IMR-90 (cell line): Measurements from ENCODE around the gene FATE1. TPM values are rescaled to one million over a fixed set of nuclear protein-coding genes. Genes with fewer than 3 reads are reported as not detected.
A peak's percentile ranks its signal among the peaks of the same experiment; 100 is the strongest.

ENCODE experiments used
- ATAC-seq: fragments of 200-7000 bp; cut with Tn5 transposase; 2 replicates; pipeline ENCODE4 v1.9.1; 2020; ENCODE audit warnings: low read depth, mild to moderate bottlenecking, moderate library complexity
- BruUV-seq: library from RNA; stranded (reverse); fragments of 400-500 nt; replicated peaks from 2 replicates; lab custom pipeline; 2021; lab: Mats Ljungman, UMichigan
- CTCF ChIA-PET: fragments of 300-600 bp; formaldehyde crosslinking; extraction: SDS; loops from one replicate; lab custom pipeline; 2021; ENCODE audit warnings: antibody characterized with exemption; lab: Yijun Ruan, JAX
- POLR2A ChIA-PET: fragments of 300-600 bp; sonication (Branson Sonifier 250); formaldehyde crosslinking; loops from one replicate; lab custom pipeline; 2022; ENCODE audit warnings: antibody characterized with exemption; ENCODE audit not compliant: unreplicated experiment; lab: Charles Lee
- DNase-seq: peaks from one replicate; pipeline ENCODE4 v3.0.0; 2013
- H2AFZ ChIP-seq: replicated peaks from 2 replicates; pipeline ENCODE3; 2013; ENCODE audit warnings: low read length, mild to moderate bottlenecking; ENCODE audit not compliant: poor library complexity
- H2AK5ac ChIP-seq: 2 replicates; pipeline ENCODE4 v1.6.1; 2013; ENCODE audit warnings: low read depth, low read length, inconsistent platforms
- H2AK9ac ChIP-seq: replicated peaks from 2 replicates; pipeline ENCODE3; 2013; ENCODE audit warnings: mild to moderate bottlenecking, low read depth, low read length, moderate library complexity; ENCODE audit not compliant: poor library complexity
- H2BK120ac ChIP-seq: 2 replicates; pipeline ENCODE4 v1.6.1; 2013; ENCODE audit warnings: low read depth, low read length, inconsistent platforms
- H2BK15ac ChIP-seq: 3 replicates; pipeline ENCODE4 v1.6.1; 2013; ENCODE audit warnings: low read depth, low read length, inconsistent platforms
- H2BK20ac ChIP-seq: 2 replicates; pipeline ENCODE4 v1.6.1; 2013; ENCODE audit warnings: low read depth, mild to moderate bottlenecking, inconsistent platforms, low read length, moderate library complexity
- H2BK5ac ChIP-seq: 2 replicates; pipeline ENCODE4 v1.6.1; 2013; ENCODE audit warnings: mild to moderate bottlenecking, low read depth, low read length, inconsistent platforms; ENCODE audit not compliant: poor library complexity, severe bottlenecking
- H3K14ac ChIP-seq: replicated peaks from 2 replicates; pipeline ENCODE4 v1.6.1; 2013; ENCODE audit warnings: low read depth, low read length, inconsistent platforms
- H3K18ac ChIP-seq: 2 replicates; pipeline ENCODE4 v1.6.1; 2013; ENCODE audit warnings: low read depth, low read length, control low read depth
- H3K23ac ChIP-seq: 2 replicates; pipeline ENCODE4 v1.6.1; 2013; ENCODE audit warnings: low read depth, low read length, inconsistent platforms
- H3K27ac ChIP-seq: 2 replicates; pipeline ENCODE4 v1.5.1; 2013; ENCODE audit warnings: mild to moderate bottlenecking, control low read depth, low read length; ENCODE audit not compliant: insufficient read depth
- H3K27me3 ChIP-seq: 2 replicates; pipeline ENCODE4 v1.6.1; 2013; ENCODE audit warnings: low read length; ENCODE audit not compliant: control insufficient read depth, insufficient read depth
- H3K36me3 ChIP-seq: 2 replicates; pipeline ENCODE4 v1.6.1; 2013; ENCODE audit warnings: low read length, mixed read lengths; ENCODE audit not compliant: control insufficient read depth, insufficient read depth
- H3K4ac ChIP-seq: 2 replicates; pipeline ENCODE4 v1.6.1; 2013; ENCODE audit warnings: low read depth, low read length, inconsistent platforms
- H3K4me1 ChIP-seq: 2 replicates; pipeline ENCODE4 v1.6.1; 2013; ENCODE audit warnings: low read length, mixed read lengths; ENCODE audit not compliant: control insufficient read depth, insufficient read depth
- H3K4me2 ChIP-seq: 2 replicates; pipeline ENCODE4 v1.6.1; 2013; ENCODE audit warnings: low read depth, mild to moderate bottlenecking, control low read depth, low read length, moderate library complexity
- H3K4me3 ChIP-seq: 2 replicates; pipeline ENCODE4 v1.5.1; 2013; ENCODE audit warnings: low read depth, mild to moderate bottlenecking, control low read depth, low read length, moderate library complexity; ENCODE audit not compliant: insufficient read depth
- H3K56ac ChIP-seq: 2 replicates; pipeline ENCODE4 v1.6.1; 2013; ENCODE audit warnings: low read length, inconsistent platforms; ENCODE audit not compliant: insufficient read depth; ENCODE audit errors: extremely low read depth
- H3K79me1 ChIP-seq, 2 experiments: 2 replicates each; pipeline ENCODE4 v1.6.1; 2013; ENCODE audit warnings: low read length in 2 of 2, inconsistent platforms in 1 of 2, low read depth in 1 of 2
- H3K9ac ChIP-seq: 2 replicates; pipeline ENCODE4 v1.6.1; 2013; ENCODE audit warnings: low read depth, low read length, control low read depth
- H3K9me1 ChIP-seq: 2 replicates; pipeline ENCODE4 v1.6.1; 2013; ENCODE audit warnings: low read length, inconsistent platforms; ENCODE audit not compliant: insufficient read depth
- H3K9me3 ChIP-seq: 2 replicates; pipeline ENCODE4 v1.6.1; 2013; ENCODE audit warnings: low read length; ENCODE audit not compliant: control insufficient read depth, insufficient read depth
- H4K20me1 ChIP-seq: 2 replicates; pipeline ENCODE4 v1.6.1; 2013; ENCODE audit warnings: low read length, inconsistent platforms; ENCODE audit not compliant: insufficient read depth
- H4K5ac ChIP-seq: 2 replicates; pipeline ENCODE4 v1.6.1; 2013; ENCODE audit warnings: mild to moderate bottlenecking, low read depth, low read length, control low read depth
- H4K8ac ChIP-seq, 2 experiments: 2 replicates each; pipeline ENCODE4 v1.6.1; 2013; ENCODE audit warnings: low read depth in 2 of 2, low read length in 2 of 2, control low read depth in 1 of 2, inconsistent platforms in 1 of 2
- H4K91ac ChIP-seq: 2 replicates; pipeline ENCODE4 v1.6.1; 2013; ENCODE audit warnings: low read depth, low read length, inconsistent platforms; ENCODE audit not compliant: insufficient read depth
- CEBPB ChIP-seq: IDR thresholded peaks from 2 replicates; pipeline ENCODE4 v1.6.1; 2012; ENCODE audit warnings: low read depth, low read length, improper control_type of control experiment
- NFE2L2 ChIP-seq: fragments of 150-350 bp; IDR thresholded peaks from 2 replicates; pipeline ENCODE4 v1.6.1; 2016; ENCODE audit warnings: low read depth, mild to moderate bottlenecking, low read length
- RAD21 ChIP-seq: IDR thresholded peaks from 2 replicates; pipeline ENCODE4 v1.6.1; 2012; ENCODE audit warnings: low read length, improper control_type of control experiment
- SMC3 ChIP-seq: fragments of 150-350 bp; IDR thresholded peaks from 2 replicates; pipeline ENCODE4 v1.6.1; 2016; ENCODE audit warnings: low read depth, mild to moderate bottlenecking, antibody characterized with exemption, low read length, moderate library complexity
- WGBS, 2 experiments: methylation state at CpG; one replicate each; pipeline versions ENCODE4 v1.1.5 to v1.1.7; 2013; ENCODE audit warnings: missing lambda C conversion rate in 2 of 2; ENCODE audit not compliant: insufficient read length in 1 of 2; ENCODE audit errors: extremely low coverage in 2 of 2; 5-methylcytosine and 5-hydroxymethylcytosine counted together
- dilution Hi-C: fragments of 300-500 bp; cut with HindIII; formaldehyde crosslinking; loops from one replicate; pipeline ENCODE4 v1.14.3; 2018; ENCODE audit warnings: low sequenced_read_pairs; ENCODE audit not compliant: unreplicated experiment
- in situ Hi-C: fragments of 300-500 bp; cut with MboI; formaldehyde crosslinking; loops from 3 replicates; pipeline ENCODE4 v1.14.3; 2019; ENCODE audit warnings: low sequenced_read_pairs, inconsistent platforms, mixed read lengths
- intact Hi-C: fragments of 100-400 bp; cut with micrococcal nuclease; formaldehyde crosslinking; loops from 2 replicates; pipeline ENCODE4 v1.10.0; 2022
- polyA plus RNA-seq, 3 experiments: library from polyadenylated mRNA; depleted of rRNA; stranded (reverse); fragments of >200 nt; gene quantifications; 2 replicates each; pipeline ENCODE4 v1.2.3, GENCODE V29; 2012; ENCODE audit warnings: low replicate concordance in 1 of 3
- total RNA-seq: library from RNA; depleted of rRNA; stranded (reverse); fragments of >200 nt; gene quantifications from 2 replicates; pipeline ENCODE4 v1.2.3, GENCODE V29; 2012
- TF ChIP-seq, protein P1 (sequence below): fragments of 150-350 bp; IDR thresholded peaks from 2 replicates; pipeline ENCODE4 v1.6.1; 2016; ENCODE audit warnings: low read depth, mild to moderate bottlenecking, low read length, moderate library complexity, borderline replicate concordance
- TF ChIP-seq, protein P2 (sequence below): conservative IDR thresholded peaks from 2 replicates; pipeline ENCODE4 v1.5.1; 2012; ENCODE audit warnings: mild to moderate bottlenecking, low read depth, low read length, improper control_type of control experiment

Gene FATE1
- total and polyA plus RNA-seq, 2 of the 4 experiments (the other 2 are of a cell fraction) = not detected

DNA sequence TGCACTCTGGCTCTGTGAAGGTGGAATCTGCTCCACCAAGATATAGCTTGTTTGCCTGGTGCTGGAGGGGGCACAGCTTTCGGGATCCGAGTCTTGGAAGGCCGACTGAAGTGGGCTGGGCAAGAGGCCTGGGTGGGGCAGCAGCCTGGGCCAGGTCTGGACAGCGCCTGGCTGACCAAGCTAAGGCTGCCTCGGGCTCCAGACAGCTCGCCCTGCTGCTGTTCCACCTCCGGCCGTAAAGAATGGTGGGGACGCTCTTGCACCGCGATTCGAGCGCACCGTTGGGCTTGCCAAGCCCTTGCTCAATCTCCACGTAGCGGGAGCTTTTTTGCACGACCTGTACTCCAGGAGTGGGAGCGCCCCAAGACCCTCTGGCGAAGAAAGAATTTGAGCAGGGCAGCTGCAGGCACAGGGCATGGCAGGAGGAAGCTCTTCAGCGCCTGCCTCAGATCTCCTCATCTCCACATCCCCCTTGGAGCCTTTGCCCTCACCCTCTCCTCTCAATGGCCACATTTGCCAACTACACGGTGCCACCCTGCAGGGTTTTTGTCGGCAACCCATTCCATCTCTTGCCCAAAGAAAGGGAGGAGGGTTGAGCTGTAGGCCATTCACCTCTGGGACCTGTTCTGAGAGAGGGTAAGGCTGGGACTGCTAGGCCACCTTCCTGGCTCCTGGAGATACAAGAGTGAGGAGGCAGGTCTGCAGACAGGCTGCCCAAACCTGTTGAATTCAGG lies 37.6 kb downstream of the FATE1 start:
- no peak overlapping the region for H3K56ac ChIP-seq
- TF ChIP-seq RAD21 (peak; percentile 60), SMC3 (peak; percentile 39), NFE2L2 (no peak), CEBPB (peak; percentile 60)
- TF ChIP-seq, protein P1, sequence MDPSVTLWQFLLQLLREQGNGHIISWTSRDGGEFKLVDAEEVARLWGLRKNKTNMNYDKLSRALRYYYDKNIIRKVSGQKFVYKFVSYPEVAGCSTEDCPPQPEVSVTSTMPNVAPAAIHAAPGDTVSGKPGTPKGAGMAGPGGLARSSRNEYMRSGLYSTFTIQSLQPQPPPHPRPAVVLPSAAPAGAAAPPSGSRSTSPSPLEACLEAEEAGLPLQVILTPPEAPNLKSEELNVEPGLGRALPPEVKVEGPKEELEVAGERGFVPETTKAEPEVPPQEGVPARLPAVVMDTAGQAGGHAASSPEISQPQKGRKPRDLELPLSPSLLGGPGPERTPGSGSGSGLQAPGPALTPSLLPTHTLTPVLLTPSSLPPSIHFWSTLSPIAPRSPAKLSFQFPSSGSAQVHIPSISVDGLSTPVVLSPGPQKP = no peak
- TF ChIP-seq, protein P2, sequence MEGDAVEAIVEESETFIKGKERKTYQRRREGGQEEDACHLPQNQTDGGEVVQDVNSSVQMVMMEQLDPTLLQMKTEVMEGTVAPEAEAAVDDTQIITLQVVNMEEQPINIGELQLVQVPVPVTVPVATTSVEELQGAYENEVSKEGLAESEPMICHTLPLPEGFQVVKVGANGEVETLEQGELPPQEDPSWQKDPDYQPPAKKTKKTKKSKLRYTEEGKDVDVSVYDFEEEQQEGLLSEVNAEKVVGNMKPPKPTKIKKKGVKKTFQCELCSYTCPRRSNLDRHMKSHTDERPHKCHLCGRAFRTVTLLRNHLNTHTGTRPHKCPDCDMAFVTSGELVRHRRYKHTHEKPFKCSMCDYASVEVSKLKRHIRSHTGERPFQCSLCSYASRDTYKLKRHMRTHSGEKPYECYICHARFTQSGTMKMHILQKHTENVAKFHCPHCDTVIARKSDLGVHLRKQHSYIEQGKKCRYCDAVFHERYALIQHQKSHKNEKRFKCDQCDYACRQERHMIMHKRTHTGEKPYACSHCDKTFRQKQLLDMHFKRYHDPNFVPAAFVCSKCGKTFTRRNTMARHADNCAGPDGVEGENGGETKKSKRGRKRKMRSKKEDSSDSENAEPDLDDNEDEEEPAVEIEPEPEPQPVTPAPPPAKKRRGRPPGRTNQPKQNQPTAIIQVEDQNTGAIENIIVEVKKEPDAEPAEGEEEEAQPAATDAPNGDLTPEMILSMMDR = peak; percentile 57
- H3K27ac ChIP-seq = no peak overlapping the region
- BruUV-seq = no TSS peak
- H4K91ac ChIP-seq = no peak overlapping the region
- no peak overlapping the region for H4K8ac ChIP-seq
- H4K20me1 ChIP-seq = no peaks in the 10 kb centered on the region
- no peak overlapping the region for H2BK15ac ChIP-seq
- H3K36me3 ChIP-seq = no peaks in the 10 kb centered on the region
- H3K9me1 ChIP-seq = no peaks in the 10 kb centered on the region
- no peak overlapping the region for H3K4me3 ChIP-seq
- H2BK120ac ChIP-seq = no peak overlapping the region
- ATAC-seq = peak; percentile 37
- no peak overlapping the region for H3K4me2 ChIP-seq
- POLR2A ChIA-PET = no interaction called here
- dilution Hi-C loops (no loop called here), in situ Hi-C loops (loop anchor here (25.0 kb wide), 1 partner anchor 884 kb away; the partner anchor contains the start of gene GABRQ), intact Hi-C loops (loop anchor here (5.0 kb wide), 1 partner anchor 884 kb away; the partner anchor contains the start of gene GABRQ)
- no peak overlapping the region for H3K14ac ChIP-seq
- no peak overlapping the region for H3K4ac ChIP-seq
- no peak overlapping the region for H2BK20ac ChIP-seq
- no peak overlapping the region for H2AK9ac ChIP-seq
- H3K9me3 ChIP-seq = peaks cover 4% of the 10 kb centered on the region; the same call in 1 of the 2 replicates
- CTCF ChIA-PET = no interaction called here
- DNase-seq = peak; percentile 2
- whole genome bisulfite sequencing, 2 experiments = 3% methylated on average over 8 of the region's 22 CpGs; no CpG with 5 or more reads in 1 of the 2 experiments
- no peak overlapping the region for H3K23ac ChIP-seq
- H3K9ac ChIP-seq = no peak overlapping the region
- no peaks in the 10 kb centered on the region for H3K27me3 ChIP-seq
- H2BK5ac ChIP-seq = no peak overlapping the region
- H2AFZ ChIP-seq = no peak overlapping the region
- no peak overlapping the region for H2AK5ac ChIP-seq
- no peak overlapping the region for H3K18ac ChIP-seq
- H4K5ac ChIP-seq = no peak overlapping the region
- H3K79me1 ChIP-seq = no peaks in the 10 kb centered on the region
- no peaks in the 10 kb centered on the region for H3K4me1 ChIP-seq
